ENCODE data around the gene LPAR2.

DNA sequence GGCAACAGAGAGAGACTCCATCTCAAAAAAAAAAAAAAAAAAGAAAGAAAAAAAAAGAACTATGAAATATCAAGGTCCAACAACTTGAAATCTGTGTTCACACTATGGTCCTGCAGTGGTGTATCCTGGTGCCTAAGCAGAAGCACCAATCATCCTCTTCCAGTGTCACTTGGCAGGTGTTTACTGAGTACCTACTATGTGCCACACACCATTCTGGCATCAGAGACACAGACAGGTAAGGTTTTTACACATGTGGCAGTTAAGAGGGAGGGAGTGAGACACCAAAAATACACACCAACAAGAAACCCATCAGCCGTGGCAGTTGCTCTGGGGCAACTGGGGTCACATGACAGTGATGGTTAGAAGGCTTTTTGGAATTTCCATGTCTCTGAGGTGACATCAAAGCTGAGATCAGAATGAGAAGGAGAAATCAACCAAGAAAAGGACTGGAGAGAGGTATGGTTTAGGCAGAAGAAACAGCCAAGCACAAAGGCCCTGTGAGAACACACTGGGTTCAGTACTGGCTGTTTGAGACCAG is 27.2 kb downstream of the LPAR2 start:
- TF ChIP-seq, protein P1, sequence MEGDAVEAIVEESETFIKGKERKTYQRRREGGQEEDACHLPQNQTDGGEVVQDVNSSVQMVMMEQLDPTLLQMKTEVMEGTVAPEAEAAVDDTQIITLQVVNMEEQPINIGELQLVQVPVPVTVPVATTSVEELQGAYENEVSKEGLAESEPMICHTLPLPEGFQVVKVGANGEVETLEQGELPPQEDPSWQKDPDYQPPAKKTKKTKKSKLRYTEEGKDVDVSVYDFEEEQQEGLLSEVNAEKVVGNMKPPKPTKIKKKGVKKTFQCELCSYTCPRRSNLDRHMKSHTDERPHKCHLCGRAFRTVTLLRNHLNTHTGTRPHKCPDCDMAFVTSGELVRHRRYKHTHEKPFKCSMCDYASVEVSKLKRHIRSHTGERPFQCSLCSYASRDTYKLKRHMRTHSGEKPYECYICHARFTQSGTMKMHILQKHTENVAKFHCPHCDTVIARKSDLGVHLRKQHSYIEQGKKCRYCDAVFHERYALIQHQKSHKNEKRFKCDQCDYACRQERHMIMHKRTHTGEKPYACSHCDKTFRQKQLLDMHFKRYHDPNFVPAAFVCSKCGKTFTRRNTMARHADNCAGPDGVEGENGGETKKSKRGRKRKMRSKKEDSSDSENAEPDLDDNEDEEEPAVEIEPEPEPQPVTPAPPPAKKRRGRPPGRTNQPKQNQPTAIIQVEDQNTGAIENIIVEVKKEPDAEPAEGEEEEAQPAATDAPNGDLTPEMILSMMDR (IDR thresholded peaks at IDR 0.05), result no peak
- TF ChIP-seq POLR2AphosphoS5 (IDR thresholded peaks at IDR 0.05), result no peak

Data from suprapubic skin (tissue), 3 donors.